AG10803 (cell line): Measurements from ENCODE around the gene APH1A.
A peak's percentile ranks its signal among the peaks of the same experiment; 100 is the strongest.
"Not testable (repeated sequence)": the region's sequence is repeated elsewhere in the genome, so short reads cannot be mapped to it uniquely, and the experiment has no call there.

ENCODE experiments used
- DNase-seq: peaks from one replicate; pipeline ENCODE4 v3.0.0; 2010; ENCODE audit warnings: low read depth
- H3K4me3 ChIP-seq: 2 replicates; pipeline ENCODE4 v1.5.1; 2011; ENCODE audit warnings: mild to moderate bottlenecking, low read length, control low read depth
- TF ChIP-seq, protein P1 (sequence below): conservative IDR thresholded peaks from 2 replicates; pipeline ENCODE4 v1.5.1; 2011; ENCODE audit warnings: mild to moderate bottlenecking, low read length, control low read depth, inconsistent platforms

The APH1A gene

DNA sequence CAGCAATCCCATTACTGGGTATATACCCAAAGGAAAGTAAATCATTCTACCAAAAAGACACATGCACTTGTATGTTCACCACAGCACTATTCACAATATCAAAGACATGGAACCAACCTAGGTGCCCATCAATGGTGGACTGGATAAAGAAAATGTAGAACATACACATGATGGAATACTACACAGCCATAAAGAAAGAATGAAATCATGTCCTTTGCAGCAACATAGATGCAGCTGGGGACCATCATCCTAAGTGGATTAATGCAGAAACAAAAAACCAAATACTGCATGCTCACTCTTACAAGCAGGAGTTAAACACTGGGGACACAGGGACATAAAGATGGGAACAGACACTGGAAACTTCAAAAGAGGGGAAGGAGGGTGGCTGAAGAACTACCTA is 41.6 kb downstream of the APH1A start:
- TF ChIP-seq, protein P1, sequence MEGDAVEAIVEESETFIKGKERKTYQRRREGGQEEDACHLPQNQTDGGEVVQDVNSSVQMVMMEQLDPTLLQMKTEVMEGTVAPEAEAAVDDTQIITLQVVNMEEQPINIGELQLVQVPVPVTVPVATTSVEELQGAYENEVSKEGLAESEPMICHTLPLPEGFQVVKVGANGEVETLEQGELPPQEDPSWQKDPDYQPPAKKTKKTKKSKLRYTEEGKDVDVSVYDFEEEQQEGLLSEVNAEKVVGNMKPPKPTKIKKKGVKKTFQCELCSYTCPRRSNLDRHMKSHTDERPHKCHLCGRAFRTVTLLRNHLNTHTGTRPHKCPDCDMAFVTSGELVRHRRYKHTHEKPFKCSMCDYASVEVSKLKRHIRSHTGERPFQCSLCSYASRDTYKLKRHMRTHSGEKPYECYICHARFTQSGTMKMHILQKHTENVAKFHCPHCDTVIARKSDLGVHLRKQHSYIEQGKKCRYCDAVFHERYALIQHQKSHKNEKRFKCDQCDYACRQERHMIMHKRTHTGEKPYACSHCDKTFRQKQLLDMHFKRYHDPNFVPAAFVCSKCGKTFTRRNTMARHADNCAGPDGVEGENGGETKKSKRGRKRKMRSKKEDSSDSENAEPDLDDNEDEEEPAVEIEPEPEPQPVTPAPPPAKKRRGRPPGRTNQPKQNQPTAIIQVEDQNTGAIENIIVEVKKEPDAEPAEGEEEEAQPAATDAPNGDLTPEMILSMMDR: no peak
- DNase-seq: no peak
- no peak overlapping the region for H3K4me3 ChIP-seq

DNA sequence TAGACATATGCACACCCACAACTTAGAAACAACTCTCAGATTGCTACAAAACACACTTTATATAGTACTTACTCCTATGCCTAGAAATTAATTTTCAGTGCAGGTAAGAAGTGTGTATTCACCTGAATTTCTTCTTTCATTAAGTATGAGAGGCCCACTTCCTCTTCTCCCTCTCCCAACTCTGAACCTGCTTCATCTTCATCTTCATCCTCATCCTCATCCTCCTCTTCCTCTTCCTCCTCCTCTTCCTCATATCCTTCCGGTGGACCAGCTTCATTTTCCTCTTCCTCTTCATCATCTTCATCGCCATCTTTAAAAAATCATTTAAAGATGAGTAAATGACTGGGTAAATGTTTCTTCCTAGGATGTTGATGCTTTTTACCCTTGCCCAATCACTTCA is 42.3 kb downstream of the APH1A start:
- TF ChIP-seq, protein P1: no peak
- DNase-seq: no peak
- no peak overlapping the region for H3K4me3 ChIP-seq

DNA sequence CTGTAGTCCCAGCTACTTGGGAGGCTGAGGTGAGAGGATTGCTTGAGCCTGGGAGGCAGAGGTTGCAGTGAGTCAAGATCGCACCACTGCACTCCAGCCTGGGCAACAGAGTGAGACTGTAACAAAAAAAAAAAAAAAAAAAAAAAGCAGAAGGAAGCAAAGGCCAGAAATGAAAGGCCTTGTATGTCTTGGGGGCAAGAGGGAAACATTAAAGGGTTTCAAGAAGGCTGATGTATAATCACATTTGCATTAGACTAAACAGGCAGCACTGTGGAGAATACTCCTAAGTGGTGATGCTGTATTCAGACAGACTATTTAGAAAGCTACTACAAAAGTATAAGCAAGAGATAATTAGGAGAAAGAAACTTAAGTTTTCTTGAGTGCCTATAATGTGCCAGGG is 43.3 kb downstream of the APH1A start:
- TF ChIP-seq, protein P1: no peak
- H3K4me3 ChIP-seq: no peak overlapping the region
- DNase-seq: no peak

DNA sequence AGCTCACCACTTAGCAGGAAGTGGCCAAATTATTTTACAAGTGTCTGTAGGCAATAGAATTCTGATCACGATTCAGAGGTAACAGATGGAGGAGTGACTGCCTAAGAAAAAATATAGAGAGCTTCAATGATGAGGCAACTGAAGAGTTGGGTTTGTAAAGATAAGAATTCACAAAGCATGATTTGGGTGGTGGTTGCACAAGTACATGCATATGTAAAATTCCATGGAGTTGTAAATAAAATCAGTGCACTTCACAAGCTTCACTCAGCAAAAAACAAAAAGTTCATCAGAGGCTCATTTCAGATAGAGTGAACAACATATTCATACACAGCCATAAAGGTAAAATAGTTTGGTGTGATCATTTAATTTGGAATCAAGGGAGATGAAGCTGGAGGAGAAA is 43.8 kb downstream of the APH1A start:
- TF ChIP-seq, protein P1: no peak
- H3K4me3 ChIP-seq: no peak overlapping the region
- no peak for DNase-seq

DNA sequence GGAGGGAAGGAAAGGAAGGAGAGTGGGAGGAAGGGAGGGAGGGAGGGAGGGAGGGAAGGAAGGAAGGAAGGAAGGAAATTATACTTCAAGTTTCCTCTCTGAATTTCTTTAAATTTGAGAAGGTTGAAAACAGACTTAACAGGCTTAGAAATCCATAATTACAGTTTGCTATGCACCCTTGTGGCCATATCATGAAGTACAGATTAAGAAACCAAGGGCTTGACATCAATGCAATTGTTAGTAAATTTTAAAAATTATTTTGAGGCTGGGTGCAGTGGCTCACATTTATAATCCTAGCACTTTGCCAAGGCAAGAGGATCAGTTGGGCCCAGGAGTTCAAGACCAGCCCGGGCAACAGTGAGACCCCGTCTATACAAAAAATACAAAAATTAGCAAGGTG is 47.3 kb downstream of the APH1A start:
- no peak overlapping the region for H3K4me3 ChIP-seq
- peak; percentile 53 for DNase-seq
- TF ChIP-seq, protein P1: peak; percentile 67

DNA sequence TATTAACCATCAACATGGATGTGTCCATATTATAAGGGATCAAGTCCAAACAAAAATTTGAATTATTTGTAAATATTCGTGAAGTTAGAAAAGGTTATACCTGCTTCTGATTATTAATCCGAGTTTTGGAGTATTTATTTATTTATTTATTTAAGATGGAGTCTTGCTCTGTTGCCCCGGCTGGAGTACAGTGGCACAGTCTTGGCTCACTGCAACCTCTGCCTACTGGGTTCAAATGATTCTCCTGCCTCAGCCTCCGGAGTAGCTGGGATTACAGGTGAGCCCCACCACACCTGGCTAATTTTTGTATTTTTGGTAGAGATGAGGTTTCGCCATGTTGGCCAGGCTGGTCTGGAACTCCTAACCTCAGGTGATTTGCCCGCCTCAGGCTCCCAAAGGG is 53.0 kb downstream of the APH1A start:
- not testable (repeated sequence) for H3K4me3 ChIP-seq, DNase-seq
